Renal cortical epithelial cell (primary cell): ENCODE measurements around the gene CDKAL1. TPM values are rescaled to one million over a fixed set of nuclear protein-coding genes. Genes with fewer than 3 reads are reported as not detected.
"Not testable (repeated sequence)": the region's sequence is repeated elsewhere in the genome, so short reads cannot be mapped to it uniquely, and the experiment has no call there.

ENCODE experiments used
- DNase-seq: peaks from one replicate; pipeline ENCODE4 v3.0.0-alpha.2; 2011; ENCODE audit warnings: low read depth
- total RNA-seq: library from RNA; depleted of rRNA; stranded (reverse); fragments of >200 nt; gene quantifications from 2 replicates; pipeline ENCODE4 v1.2.3, GENCODE V29; 2014

The CDKAL1 gene
- 28.3 and 41.7 TPM in 2 replicates for total RNA-seq

DNA sequence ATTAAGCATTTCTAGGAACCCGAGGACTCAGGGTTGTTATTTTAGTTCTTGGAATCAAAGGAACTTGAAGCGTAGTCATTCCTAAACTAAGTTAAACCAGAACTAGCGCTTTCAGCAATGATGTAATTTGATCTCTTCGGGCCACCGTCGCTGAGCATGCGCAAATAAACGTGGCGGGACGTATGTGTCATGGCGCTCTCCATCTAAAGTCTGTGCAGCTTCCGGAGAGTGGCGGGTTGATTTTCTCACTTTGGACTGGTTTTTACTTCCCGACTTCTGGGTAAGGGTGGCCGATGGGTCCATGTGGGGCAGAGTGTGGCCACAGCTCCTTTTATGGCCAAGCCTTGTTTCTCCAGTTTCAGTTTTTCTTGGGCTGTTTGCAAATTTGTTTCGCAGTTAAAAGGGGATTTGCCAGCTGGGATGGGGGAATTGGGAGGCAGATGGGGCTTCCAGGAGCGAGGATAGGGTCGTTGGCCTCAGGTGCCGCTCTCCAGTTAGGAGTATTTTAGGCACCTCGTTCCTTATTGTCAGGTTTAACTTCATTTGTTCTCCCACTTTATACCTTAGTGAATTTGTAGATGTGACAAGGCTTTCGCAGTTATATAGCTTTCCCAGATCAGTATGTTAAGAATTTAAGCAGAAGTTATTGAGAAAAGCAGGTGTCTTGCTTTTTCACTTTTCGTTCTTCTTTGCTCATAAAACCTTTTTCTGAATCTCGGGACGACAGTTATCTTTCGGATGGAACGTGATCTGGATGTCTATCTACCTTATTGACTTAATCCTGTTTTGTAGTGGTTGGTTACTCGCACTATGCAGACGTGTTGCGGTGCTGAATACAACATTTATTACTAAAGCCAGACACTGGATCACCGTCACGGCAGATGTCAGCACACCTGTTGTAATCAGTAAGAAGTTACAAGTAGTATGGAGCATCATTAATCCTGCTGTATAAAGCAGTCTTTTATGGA is at the start of gene CDKAL1:
Gene CDKAL1 (plus strand): TSS at position 163 of the 968 bp plus-strand sequence. CDS start 11,894 bp downstream, outside the sequence.
- peak; percentile 88 for DNase-seq

DNA sequence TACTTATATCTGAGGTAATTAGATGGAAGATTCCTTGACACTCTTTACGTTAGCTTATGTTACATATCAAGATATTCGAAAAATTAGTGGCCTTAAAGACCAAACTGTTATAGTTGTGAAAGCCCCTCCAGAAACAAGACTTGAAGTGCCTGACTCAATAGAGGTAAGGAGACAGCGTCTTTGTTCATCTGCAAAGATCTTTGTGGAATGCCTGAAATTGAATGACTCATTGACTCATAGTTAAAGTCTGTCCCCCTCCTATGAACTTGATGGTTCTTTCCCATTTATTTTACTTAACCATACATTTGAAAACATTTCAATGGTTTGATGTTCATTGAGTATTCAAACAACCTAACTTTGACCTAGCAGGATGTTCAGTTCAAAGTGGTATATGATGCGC is 47.6 kb upstream of the CDKAL1 start:
- DNase-seq: no peak

DNA sequence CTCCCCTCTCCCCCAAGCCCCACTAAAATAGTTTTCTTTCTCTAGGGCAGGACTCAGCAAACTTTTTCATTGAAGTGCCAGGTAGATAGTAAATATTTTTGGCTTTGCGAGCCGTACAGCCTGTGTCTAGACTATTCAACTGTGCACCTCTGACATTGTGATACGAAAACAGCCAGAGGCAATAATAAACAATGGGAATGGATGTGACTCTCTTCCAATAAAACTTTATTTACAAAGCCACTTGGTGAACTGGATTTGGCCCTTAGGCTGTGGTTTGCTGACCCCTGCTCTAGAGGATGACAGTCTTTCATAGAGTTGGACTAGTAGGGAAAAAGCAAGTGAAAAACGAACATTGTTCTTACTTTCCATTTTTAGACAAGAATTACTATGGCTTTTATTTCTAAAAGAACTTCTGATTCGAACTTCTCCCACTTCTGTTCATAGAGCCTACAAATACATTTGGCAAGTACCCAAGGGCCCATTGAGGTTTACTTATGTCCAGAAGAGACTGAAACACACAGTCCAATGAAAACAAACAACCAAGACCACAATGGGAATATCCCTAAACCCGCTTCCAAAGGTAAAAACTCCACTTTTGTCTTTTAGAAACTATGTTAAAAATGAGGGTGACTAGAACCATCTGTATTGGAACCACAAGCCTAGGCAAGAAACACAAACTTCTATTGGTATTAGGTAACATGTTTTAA is 46.4 kb upstream of the CDKAL1 start:
- no peak for DNase-seq

DNA sequence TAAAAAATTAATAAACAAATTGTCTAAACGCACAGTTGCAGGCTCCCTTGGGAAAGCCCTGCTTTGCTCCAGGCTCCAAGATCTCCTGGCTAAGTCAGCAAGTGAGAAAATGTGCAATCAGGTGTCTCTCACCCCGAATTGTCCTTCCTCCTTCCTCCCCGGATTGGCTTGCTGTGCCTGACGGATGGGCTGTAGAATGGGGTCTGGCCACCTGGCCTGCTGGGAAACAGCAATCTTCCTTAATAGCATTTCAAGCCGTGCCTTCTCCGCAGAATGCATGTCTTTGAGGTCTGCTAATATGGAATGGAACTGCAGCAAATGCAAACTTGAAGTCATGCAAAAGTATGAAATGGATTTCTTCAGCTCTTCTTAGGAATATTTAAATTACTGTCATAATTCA is 43.7 kb upstream of the CDKAL1 start:
- DNase-seq: no peak

DNA sequence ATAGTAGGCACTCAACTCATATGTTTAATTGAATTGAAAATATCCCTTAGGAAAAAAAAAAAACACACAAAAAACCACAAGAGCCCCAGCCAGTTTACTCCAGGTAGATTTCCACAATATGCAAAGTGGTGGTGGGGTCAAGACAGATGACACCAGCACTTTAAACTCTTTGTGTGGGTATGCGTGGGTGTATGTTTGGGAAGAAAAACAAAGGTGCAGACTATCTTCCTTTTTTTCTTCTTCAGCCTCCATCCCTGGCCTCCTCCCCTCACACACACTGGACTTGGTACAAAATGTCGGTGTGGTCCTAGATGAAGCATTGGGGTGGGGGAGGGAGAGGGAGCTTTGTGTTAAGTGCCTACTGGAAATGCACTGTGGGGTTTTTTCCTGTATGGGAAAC is 42.2 kb upstream of the CDKAL1 start:
- DNase-seq: no peak

DNA sequence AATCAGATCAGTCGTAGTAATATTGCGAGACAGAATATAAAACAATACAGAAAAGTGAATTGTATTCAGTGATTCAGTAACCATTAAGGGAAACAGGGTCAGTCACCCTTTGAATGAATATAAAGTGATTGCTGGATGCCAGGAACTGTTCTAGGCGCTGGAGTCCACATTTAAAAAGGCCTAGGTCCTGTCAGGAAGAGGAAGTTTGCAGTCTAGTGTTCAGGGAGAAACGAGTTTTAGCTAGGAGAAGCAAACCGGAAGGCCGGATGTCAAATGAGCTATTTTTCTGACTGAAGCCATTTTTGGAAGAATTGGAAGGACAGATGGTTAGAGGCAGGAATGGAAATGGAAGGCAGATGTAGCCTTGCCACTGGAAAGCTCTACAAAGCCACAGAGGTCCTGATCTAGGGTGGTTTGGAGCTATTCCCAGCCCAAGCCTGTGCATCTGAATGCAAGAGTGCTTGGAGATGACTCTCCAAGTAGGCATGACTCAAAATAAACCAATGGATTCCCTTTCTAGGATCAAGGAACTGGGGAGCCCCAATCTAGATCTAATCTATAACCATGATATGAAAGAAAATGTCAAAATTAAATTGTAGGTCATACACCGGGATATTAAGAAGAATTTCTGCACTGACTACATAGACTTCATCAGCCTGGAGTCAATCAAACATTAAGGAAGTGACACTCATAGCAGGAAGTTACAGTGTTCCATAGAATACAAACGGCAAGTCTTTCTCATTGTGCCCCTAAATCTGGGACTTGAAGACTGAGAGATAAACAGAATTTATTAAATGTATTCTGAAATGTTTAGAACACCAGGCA is 36.8 kb upstream of the CDKAL1 start:
- peak; percentile 13 for DNase-seq

DNA sequence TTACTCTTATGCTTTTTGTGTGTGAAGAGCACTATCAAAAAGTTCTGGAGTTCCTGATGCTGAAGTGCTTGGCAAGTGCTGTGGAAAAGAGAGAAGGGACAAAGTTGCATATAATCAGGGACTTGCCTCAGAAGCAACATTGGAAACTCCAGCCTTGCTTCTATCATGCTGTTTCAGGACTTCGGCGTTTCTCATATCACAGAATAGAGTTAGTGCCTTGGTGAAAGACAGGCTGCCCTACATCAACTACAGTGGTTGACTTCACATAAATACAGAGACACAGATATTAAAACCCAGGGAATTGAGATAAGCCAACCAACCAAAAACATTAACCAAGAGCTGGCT is 36.2 kb upstream of the CDKAL1 start:
- no peak for DNase-seq

DNA sequence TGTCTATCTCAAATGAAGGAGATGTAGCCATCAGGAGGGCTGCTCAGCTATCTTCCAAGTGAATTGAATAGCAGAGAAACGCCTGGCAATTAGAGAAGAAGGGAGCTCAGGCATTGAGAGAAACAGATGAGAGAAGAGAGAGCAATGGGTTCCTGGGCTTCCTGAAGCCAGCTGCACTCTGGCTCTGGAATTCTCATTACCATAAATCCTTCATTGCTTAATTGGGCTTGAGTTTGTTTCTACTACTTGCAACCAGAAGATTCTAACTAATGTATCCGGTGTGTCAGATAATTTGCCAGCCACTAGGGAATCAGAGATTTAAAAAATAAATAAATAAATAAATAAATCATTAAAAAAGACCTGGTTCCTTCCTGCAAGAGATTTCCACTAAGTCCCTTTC is 25.0 kb upstream of the CDKAL1 start:
- DNase-seq: no peak

DNA sequence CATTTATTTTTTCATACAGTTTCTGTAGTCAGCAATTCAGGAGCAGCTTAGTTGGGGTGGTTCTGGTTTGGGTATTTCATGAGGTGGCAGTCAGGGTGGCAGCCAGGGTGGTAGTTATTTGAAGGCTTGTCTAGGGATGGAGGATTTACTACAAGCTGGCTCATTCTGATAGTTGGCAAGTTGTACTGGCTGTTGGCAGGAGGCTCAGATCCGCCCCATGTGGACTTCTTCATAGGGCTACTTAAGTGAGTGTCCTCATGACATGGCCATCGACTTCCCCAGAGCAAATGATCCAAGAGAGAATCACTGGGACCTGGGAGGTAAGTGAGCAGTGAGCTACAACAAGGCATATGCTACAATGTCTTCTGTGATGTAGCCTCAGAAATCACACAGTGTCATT is 22.4 kb upstream of the CDKAL1 start:
- DNase-seq: no peak

DNA sequence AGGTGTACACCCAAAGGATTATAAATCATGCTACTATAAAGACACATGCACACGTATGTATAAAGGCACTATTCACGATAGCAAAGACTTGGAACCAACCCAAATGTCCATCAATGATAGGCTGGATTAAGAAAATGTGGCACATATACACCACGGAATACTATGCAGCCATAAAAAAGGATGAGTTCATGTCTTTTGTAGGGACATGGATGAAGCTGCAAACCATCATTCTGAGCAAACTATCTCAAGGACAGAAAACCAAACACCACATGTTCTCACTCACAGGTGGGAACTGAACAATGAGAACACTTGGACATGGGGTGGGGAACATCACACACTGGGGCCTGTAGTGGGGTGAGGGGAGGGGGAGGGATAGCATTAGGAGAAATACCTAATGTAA is 9.0 kb upstream of the CDKAL1 start:
- DNase-seq: not testable (repeated sequence)

DNA sequence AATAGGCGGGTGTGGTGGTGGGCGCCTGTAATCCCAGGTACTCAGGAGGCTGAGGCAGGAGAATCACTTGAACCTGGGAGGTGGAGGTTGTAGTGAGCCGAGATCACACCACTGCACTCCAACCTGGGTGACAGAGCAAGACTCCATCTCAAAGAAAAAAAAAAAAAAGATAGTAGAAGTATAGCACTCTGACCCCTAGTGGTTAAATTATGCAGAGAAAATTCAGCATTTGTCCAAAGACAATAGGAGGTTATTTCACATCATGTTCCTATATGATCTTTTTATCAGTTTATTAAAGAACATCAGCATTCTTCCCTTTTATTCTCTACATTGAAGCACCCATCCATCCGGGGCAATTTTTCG is 5.2 kb upstream of the CDKAL1 start:
- peak; percentile 50 for DNase-seq

DNA sequence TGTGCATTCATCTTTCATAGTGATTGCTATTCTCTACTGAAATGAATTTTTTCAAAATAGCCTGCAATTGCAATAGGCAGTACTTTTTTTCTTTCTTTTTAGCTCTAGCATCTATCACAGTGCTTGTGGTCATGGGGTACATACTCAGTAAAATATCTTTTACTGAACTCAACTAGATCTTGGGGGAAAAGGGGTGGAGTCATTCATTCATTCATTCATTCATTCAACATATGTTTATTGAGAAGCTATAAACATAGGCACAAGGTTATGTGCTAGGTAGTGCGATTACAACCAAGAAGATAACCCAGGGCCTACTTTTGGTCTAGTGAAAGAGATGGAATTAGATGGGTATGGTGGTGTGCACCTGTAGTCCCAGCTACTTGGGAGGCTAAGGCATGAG is 1.4 kb upstream of the CDKAL1 start:
- no peak for DNase-seq

DNA sequence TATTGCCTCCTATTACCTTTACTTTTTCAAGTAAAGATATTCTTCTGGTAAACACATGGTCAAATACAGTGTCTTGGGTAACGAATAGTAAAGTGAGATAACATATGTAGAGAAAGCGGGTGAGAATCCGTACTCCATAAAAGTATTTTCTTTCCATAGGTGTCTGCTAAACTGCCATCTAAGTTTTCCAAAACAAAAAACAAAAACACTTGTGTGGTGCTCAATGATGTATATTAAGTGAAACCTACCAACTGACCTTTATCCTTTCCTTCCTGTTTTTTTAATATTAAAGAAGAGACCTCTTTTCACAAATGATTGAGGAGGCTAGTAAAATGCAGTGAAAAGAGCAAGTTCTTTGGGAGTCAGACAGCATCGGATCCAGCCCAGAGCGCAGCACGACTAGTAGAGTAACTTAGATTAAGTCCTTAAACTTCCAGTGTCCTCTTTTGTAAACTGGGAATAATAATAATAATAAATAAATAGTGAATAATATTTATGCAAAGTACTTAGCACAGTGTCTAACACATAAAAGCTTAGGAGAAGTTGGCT is 437 bp upstream of the CDKAL1 start:
- no peak for DNase-seq

DNA sequence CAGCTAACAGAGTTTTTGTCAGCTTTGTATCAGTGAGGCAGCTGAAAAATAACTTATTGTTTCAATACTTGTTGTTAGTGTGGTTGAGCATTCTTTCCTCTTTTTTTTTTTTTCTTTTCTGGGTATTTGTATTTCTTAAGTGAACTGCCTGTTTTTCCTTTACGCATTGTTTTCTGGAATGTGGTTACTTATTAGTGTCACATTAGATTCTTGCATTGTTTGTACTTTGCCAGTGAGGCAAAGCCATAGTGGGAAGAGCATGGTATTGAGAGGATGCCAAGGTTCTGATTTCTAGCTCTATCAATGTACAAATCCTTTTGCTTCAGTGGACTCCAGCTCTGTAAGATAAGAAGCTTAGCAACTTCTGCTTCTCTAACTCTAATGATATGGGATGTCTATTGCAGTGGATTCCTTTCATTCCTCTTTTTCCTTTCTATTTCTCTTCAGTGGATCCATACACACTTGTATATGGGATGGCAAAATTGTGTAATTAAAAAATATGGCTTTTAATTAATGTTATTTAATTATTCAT is 3.9 kb downstream of the CDKAL1 start:
- DNase-seq: peak; percentile 92

DNA sequence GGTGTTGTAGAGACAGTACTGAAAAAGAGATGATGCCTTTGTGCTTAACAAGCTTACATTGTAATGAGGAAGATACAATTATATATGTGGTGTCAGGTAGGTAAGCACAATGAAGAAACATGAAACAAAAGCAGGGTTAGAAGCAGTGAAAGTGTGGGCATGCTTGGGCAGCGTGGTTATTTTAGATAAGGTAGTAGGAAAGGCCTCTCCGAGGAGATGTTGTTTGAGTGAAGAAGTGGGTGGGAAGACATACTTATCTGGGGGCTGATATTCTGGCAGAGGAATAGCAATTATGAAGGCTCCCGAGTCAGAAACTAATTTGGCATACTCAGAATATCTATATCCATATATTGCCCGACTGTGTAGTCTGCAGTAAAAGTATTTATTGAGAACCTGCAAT is 4.7 kb downstream of the CDKAL1 start:
- DNase-seq: no peak

DNA sequence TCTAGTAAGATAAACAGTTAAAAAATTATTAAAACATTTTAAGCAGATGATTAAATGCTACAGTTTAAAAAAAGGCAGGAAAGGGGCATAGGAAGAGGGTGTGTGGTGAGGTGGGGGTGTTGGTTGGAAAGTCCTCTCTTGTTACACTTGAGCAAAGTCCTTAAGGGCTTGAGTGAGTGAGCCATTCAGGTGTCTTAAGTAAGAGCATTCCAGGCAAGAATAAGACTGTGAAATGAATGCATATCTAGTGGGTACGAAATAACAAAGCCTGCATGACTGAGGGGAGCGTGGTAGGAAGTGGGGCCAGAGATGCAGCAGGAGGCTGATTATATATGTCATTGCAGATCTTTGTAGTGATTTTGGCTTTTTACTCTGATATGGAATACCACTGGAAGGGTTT is 5.1 kb downstream of the CDKAL1 start:
- DNase-seq: peak; percentile 86

DNA sequence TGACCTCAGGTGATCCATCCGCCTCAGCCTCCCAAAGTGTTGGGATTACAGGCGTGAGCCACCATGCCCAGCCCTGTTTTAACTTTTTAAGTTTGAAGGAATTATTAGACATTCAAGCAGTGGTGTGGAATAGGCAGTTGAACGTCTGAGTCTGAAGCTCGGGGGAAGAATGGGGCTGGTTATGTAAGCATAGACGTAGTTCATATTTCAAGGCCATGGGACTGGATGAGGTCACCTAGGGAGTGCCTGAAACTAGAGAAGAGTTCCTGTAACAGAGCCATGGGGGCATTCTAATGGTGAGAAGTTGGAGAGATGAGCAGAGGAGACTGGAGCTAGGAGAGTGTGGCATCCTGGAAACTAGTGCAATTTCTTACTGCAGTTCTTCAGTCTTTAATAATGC is 6.4 kb downstream of the CDKAL1 start:
- no peak for DNase-seq

DNA sequence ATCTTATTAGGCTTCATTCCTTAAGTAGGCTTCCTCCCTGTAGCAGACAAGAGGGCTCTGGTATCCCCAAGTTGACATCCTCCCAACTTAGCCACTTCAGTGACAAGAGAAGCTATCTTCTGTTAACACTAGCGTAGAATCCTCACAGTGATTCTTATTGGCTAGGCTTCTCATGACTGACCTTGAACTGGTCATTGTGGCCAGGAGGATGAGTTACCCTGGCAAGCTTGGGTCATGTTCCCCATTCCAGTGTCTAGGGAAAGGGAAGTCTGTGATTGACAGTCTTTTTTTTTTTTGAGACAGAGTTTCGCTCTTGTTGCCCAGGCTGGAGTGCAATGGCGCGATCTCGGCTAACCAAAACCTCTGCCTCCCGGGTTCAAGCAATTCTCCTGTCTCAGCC is 7.1 kb downstream of the CDKAL1 start:
- DNase-seq: no peak

DNA sequence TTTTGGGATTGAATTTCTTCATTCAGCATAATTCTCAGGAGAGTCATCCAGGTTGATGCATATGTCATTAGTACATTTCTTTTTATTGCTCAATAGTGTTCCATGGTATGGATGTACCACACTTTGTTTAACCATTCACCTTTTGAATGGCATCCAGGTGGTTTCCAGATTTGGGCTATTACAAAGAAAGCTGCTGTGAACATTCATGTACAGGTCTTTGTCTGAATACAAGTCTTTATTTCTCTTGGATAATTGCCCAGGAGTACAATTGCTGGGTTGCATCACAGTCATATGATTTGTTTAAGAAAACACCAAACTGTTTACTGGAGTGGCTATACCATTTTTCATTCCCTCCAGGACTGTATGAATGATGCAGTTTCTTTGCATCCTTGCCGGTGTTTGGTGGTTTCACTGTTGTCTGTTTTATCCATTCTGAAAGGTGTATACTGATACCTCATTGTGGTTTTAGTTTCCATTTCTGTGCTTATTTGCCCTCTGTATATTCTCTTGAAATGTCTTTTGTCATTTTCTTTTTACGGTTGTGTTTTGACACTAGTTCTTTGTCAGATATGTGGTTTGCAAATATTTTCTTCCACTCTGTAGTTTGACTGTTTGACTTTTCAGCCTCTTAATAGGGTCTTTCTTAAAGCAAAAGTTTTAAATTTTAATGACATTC is 8.8 kb downstream of the CDKAL1 start:
- peak; percentile 98 for DNase-seq

DNA sequence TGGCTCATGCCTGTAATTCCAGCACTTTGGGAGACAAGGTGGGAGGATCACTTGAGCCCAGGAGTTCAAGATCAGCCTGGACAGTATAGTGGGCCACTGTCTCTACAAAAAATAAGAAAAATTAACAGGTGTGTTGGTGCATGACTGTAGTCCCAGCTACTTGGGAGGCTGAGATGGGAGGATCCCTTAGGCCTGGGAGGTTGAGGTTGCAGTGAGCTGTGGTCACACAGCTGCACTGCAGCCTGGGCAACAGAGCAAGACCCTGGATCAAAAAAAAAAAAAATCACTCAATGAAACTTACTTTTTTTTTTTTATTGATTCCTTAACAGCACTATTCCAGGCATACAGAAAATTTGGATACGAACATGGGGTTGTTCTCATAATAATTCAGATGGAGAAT is 14.0 kb downstream of the CDKAL1 start:
- DNase-seq: no peak

DNA sequence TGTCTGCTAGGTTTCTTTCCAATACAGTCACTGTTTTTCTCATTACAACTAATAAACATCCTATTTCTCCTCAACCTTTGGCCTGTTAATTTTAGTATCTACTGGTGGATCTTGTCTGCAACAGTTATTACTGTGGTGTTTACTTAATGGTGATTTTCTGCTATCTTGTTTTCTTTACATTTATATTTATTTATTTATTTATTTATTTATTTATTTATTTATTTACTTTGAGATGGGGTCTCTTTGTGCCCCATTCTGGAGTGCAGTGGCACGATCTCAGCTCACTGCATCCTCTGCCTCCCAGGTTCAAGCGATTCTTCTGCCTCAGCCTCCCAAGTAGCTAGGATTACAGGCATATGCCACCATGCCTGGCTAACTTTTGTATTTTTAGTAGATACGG is 15.1 kb downstream of the CDKAL1 start:
- DNase-seq: not testable (repeated sequence)
